ENCODE measurements around the gene LRRC49. TPM values are rescaled to one million over a fixed set of nuclear protein-coding genes. Genes with fewer than 3 reads are reported as not detected.

LRRC49 gene
- total RNA-seq: 10 to 100 TPM; 41.2 to 53.7 (median 49.4) TPM
- 44.7 TPM for polyA plus RNA-seq
- long read RNA-seq, donor 1, partial matches to known transcripts: 29 of 40 reads
- long read RNA-seq, donor 1, other reads (novel, unspliced or antisense): 7 of 40 reads
- long read RNA-seq, donor 2, partial matches to known transcripts: 6 of 14 reads
- long read RNA-seq, donor 2, other reads (novel, unspliced or antisense): 7 of 14 reads
- long read RNA-seq, donor 3, transcript LRRC49-201 (16 exons, 2,784 nt): major isoform, 6 of 69 reads
- long read RNA-seq, donor 3, partial matches to known transcripts: 51 of 69 reads
- long read RNA-seq, donor 3, other reads (novel, unspliced or antisense): 12 of 69 reads
- long read RNA-seq, donor 4, partial matches to known transcripts: 12 of 21 reads
- long read RNA-seq, donor 4, other reads (novel, unspliced or antisense): 6 of 21 reads

DNA sequence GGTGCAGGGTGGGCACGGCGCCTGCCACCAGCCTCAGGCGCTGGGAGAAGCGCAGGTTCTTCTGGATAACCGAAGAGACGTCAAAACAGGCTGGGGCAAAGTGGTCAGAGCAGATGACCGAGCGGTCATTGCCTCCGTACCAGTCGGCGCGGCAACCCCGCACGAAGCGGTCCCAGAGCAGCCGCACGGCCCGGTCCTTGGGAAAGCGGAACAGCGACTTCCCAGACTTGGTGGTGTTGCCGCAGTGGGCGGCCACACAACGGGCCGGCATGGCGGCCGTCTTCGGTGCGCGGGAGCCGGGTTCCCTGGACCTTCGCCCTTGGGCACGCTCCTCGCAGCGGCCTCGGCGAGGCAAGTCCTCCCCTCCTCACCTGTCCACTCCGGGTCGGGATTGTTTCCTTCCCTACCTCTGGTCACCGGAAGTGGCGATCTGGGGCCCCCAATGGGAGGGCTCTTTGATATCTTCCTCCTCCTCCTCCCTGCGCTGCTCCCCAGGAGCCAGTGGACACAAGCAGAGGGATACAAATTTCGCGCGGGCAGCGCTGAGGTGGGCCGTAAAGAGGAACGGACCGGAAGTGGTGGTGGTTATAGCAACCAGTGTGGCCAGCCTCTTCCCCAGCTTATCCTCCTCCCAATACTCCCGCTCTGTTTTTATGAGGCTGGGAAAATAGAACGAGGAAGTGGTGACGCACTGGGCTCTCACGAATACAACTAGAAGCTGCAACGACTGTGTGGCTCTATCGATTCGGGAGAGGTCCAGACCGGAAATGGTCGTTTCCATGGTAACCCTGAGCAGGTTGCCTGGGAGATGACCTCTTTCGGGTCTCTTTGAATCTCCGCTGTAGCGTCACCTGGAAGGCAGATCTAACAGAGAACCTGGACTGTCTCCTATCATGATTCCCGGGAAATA, at the start of gene LRRC49, which contains the start of gene THAP10:
LRRC49 (plus strand) TSS at position 825 of the 910 bp plus-strand sequence; CDS start at position 894, 69 bp downstream.
THAP10 (minus strand) TSS at position 432 of the 910 bp plus-strand sequence; CDS start at position 271, 161 bp downstream.
- Histone ChIP-seq H3K9me3 (ENCODE audit: control insufficient read depth, low read length) (no peaks in the 10 kb centered on the region), H3K4me3 (ENCODE audit: low read length) (peak within 1 kb of the TSS; percentile 85), H3K4me1 (ENCODE audit: control insufficient read depth, insufficient read depth, low read length) (no peaks in the 10 kb centered on the region), H3K27me3 (ENCODE audit: control insufficient read depth, insufficient read depth) (no peaks in the 10 kb centered on the region), H3K27ac (ENCODE audit: low read length) (peak within 1 kb of the TSS; percentile 71)
- ATAC-seq (peak; percentile 99), DNase-seq (peak; percentile 90 to 96 (median 93))
- WGBS: under 1% methylated on average over 61 of the region's 61 CpGs
- intact Hi-C loops (cut with DNase I): loop anchor here in 2 of 4 donors (10.0 kb wide), 1 partner anchor 213 kb away; no protein-coding TSS in a partner anchor

- Histone ChIP-seq H3K4me3 (ENCODE audit: low read length) (no peak overlapping the region), H3K9me3 (ENCODE audit: control insufficient read depth, low read length) (no peaks in the 10 kb centered on the region), H3K27me3 (ENCODE audit: control insufficient read depth, insufficient read depth) (no peaks in the 10 kb centered on the region), H3K27ac (ENCODE audit: low read length) (no peak overlapping the region), H3K4me1 (ENCODE audit: control insufficient read depth, insufficient read depth, low read length) (peaks cover 2% of the 10 kb centered on the region)
- DNase-seq (no peak), ATAC-seq (no peak)
- WGBS: 94% methylated on average over 6 of the region's 6 CpGs
- intact Hi-C loops (cut with DNase I): no loop called here
These were observed 46.8 kb upstream of the LRRC49 start for GRCh38 chr15:70845602-70846360.

DNA sequence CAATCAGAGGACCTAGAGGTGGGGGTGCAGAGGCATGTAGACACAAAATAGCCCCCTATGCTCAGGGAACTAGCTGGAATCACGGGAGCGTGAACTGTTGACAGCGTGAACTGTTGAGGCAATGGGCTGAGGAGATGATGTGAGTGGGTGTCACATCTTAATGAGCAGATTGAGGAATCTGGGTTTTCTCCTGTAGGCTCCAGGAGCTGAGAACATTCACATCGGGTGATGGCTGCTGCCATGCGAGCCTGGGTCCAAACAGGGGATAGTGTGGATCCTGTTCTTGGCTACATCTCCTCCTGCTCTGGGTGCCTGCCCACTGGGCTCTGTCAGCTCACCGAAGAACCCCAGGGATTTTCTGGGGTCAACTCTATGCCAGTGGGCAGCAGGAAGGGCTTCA, 40.7 kb upstream of the LRRC49 start:
- ATAC-seq: no peak
- WGBS: 79% methylated on average over 6 of the region's 6 CpGs

DNA sequence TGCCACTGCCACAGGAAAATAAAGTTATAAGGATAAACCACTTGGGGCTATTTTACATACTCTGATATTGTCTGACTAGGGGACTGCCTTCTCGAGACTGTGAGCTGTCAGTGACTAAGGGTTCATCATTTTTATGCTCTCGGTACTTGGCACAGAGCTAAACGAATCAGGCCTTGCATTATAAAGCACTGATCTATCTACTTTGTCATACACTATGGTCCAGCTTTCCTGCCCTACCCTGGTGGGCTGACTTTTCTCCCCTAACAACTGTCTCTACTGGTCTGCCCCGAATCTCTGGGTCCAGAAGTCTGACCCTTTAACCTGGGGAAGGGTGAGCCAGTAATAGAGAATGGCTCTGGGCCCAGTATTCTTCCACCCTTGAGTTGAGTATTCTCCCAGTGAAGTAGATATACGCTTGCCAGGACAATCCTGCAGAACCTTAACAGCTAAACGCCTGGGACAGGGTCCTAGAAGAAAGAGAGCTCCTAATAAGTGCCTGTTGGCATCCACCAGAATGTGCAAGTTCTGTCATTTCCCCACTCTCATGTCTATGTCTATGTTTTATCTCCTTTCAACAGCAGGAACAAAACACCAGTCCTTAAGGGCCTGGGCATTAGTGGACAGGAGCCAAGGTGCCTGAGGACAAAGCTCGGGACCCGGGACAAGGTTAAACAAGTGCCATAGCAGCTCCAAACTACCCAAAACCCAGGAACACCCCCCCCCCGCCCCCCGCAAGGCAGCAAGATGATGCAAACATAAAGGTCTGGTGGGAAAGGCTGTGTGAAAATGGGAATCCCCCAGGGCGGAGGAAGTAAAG, 39.9 kb upstream of the LRRC49 start:
- H3K27ac ChIP-seq (ENCODE audit: low read length): peak overlapping the region; percentile 82
- peak in 1 of 2 donors; percentile 9 for ATAC-seq
- WGBS: 35% methylated on average over 11 of the region's 11 CpGs
- intact Hi-C loops (cut with DNase I): no loop called here
- no peaks in the 10 kb centered on the region for H3K27me3 ChIP-seq (ENCODE audit: control insufficient read depth, insufficient read depth)
- no peaks in the 10 kb centered on the region for H3K9me3 ChIP-seq (ENCODE audit: control insufficient read depth, low read length)
- H3K4me1 ChIP-seq (ENCODE audit: control insufficient read depth, insufficient read depth, low read length): peaks cover 9% of the 10 kb centered on the region
- peak in 2 of 3 donors; percentile 57 to 73 for DNase-seq
- peak overlapping the region; percentile 83 for H3K4me3 ChIP-seq (ENCODE audit: low read length)

More for the DNA sequence above, 40.7 kb upstream of the LRRC49 start:
- H3K27ac ChIP-seq (ENCODE audit: low read length): peak overlapping the region; percentile 82
- H3K4me3 ChIP-seq (ENCODE audit: low read length): peak overlapping the region; percentile 83
- H3K9me3 ChIP-seq (ENCODE audit: control insufficient read depth, low read length): no peaks in the 10 kb centered on the region
- peaks cover 9% of the 10 kb centered on the region for H3K4me1 ChIP-seq (ENCODE audit: control insufficient read depth, insufficient read depth, low read length)
- intact Hi-C loops (cut with DNase I): no loop called here
- peak in 2 of 3 donors; percentile 60 to 61 for DNase-seq
- H3K27me3 ChIP-seq (ENCODE audit: control insufficient read depth, insufficient read depth): no peaks in the 10 kb centered on the region

DNA sequence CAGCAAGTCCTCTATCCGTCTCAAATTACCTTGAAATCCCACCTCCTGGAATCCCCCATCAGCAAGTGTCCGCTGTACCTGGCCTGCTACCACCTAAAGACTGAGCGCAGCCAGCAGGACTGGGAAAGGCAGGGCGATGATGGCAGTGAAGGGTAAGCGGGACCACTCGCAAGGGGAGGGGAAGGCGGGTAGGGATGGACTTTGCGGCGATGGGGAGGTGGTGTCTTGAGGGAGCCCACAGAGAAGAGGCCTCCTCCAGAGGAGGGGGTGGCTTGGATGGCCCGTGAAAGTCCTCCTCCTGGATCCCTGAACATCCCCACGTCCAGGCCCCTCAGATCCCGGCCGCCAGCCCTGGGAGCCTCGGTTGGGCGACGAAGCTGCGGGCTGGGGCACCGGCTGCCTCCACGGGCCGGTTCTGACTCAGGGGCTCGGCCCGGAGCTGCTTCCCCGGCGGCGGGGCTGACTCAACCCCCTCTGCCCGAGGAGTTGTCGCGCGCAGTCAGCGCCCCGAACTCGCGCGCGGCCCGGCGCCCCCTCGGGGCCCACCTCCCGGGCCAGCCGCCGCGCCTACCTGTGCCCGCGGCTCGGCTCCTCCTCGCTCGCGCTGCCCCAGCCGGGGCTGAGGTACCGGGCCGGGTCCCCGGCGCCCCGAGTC, 39.2 kb upstream of the LRRC49 start:
- Histone ChIP-seq H3K27ac (ENCODE audit: low read length) (peak overlapping the region; percentile 82), H3K27me3 (ENCODE audit: control insufficient read depth, insufficient read depth) (no peaks in the 10 kb centered on the region), H3K4me1 (ENCODE audit: control insufficient read depth, insufficient read depth, low read length) (peaks cover 9% of the 10 kb centered on the region), H3K9me3 (ENCODE audit: control insufficient read depth, low read length) (no peaks in the 10 kb centered on the region), H3K4me3 (ENCODE audit: low read length) (peak overlapping the region; percentile 83)
- DNase-seq: peak; percentile 48 to 73 (median 72)
- ATAC-seq: peak; percentile 17 to 18
- intact Hi-C loops (cut with DNase I): no loop called here
- WGBS: 3% methylated on average over 54 of the region's 54 CpGs

GRCh38 chr15:70853973-70854665, 38.5 kb upstream of the LRRC49 start, which contains the start of gene LARP6:
Gene LARP6 (minus strand): TSS chr15:70854157. CDS start chr15:70854088, 69 bp downstream.
- H3K27me3 ChIP-seq (ENCODE audit: control insufficient read depth, insufficient read depth): no peaks in the 10 kb centered on the region
- H3K9me3 ChIP-seq (ENCODE audit: control insufficient read depth, low read length): no peaks in the 10 kb centered on the region
- peak; percentile 77 to 82 for ATAC-seq
- WGBS: under 1% methylated on average over 78 of the region's 78 CpGs
- peak within 1 kb of the TSS; percentile 83 for H3K4me3 ChIP-seq (ENCODE audit: low read length)
- H3K4me1 ChIP-seq (ENCODE audit: control insufficient read depth, insufficient read depth, low read length): peaks cover 9% of the 10 kb centered on the region
- H3K27ac ChIP-seq (ENCODE audit: low read length): peak within 1 kb of the TSS; percentile 97
- intact Hi-C loops (cut with DNase I): no loop called here
- DNase-seq: peak; percentile 71 to 91 (median 90)

- H3K27me3 ChIP-seq (ENCODE audit: control insufficient read depth, insufficient read depth): no peaks in the 10 kb centered on the region
- DNase-seq (no peak), ATAC-seq (peak in 1 of 2 donors; percentile 0)
- WGBS: 49% methylated on average over 4 of the region's 4 CpGs
- peak overlapping the region; percentile 83 for H3K4me3 ChIP-seq (ENCODE audit: low read length)
- peaks cover 9% of the 10 kb centered on the region for H3K4me1 ChIP-seq (ENCODE audit: control insufficient read depth, insufficient read depth, low read length)
- intact Hi-C loops (cut with DNase I): no loop called here
- H3K9me3 ChIP-seq (ENCODE audit: control insufficient read depth, low read length): no peaks in the 10 kb centered on the region
- H3K27ac ChIP-seq (ENCODE audit: low read length): peak overlapping the region; percentile 97
These were observed 38.0 kb upstream of the LRRC49 start for GRCh38 chr15:70854666-70854976.

DNA sequence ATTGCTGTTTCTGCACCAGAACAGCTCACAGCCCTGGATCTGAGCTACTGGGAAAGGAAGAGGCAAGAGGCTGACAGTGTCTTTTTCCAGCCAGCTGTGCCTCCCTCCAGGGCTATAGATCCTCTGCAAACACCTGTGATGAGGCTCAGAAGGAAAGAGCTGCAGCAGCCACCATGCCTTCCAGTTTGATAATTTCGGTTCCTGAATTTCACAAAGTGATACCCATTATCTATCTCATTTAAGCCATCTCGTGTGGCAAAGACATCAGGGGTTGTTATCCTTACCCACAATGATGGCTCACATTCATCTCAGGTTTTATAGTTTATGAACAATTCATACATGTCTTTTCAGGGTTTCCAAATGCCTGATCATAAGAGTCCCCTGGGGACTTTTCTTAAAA, 36.9 kb upstream of the LRRC49 start:
- WGBS: 85% methylated on average over 2 of the region's 2 CpGs
- DNase-seq (no peak), ATAC-seq (no peak)
- intact Hi-C loops (cut with DNase I): no loop called here
- Histone ChIP-seq H3K4me1 (ENCODE audit: control insufficient read depth, insufficient read depth, low read length) (peaks cover 9% of the 10 kb centered on the region), H3K27me3 (ENCODE audit: control insufficient read depth, insufficient read depth) (no peaks in the 10 kb centered on the region), H3K9me3 (ENCODE audit: control insufficient read depth, low read length) (no peaks in the 10 kb centered on the region), H3K27ac (ENCODE audit: low read length) (no peak overlapping the region), H3K4me3 (ENCODE audit: low read length) (no peak overlapping the region)

DNA sequence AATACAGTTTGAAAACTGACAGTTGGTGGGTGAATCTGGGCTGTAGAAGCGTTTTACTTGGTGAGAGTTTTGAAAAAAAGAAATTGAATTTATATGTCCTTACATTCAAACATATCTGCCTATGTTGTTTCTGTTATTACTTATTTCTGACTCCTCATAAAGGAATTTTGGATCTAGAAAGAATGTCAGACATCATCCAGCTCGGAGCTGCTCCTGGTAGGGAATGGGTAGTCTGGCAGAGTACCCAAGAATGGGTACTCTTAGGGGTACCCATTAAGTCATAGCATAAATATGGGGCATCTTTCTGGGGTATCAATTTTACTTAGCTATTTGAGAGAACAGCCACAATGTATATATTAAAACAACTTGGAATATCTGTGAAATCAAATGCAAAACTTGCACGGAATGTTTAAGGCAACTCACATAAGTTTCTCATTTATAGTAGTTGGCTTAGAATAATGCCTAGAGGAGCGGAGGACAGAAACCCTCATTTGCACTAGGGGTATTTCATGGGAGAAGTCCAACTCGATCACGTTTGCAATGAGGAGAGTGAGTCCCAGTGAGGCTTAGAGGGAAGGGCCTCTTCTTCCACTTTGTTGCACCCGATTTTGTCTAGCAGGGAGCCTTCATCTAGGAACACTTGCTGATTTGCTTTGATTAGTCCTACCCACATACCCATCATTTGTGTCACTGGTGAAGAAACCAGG, 36.3 kb upstream of the LRRC49 start:
- H3K4me1 ChIP-seq (ENCODE audit: control insufficient read depth, insufficient read depth, low read length): peaks cover 9% of the 10 kb centered on the region

More for the DNA sequence above, 36.3 kb upstream of the LRRC49 start:
- Histone ChIP-seq H3K9me3 (ENCODE audit: control insufficient read depth, low read length) (no peaks in the 10 kb centered on the region), H3K27ac (ENCODE audit: low read length) (peak overlapping the region; percentile 93), H3K4me3 (ENCODE audit: low read length) (no peak overlapping the region), H3K27me3 (ENCODE audit: control insufficient read depth, insufficient read depth) (no peaks in the 10 kb centered on the region)
- DNase-seq (no peak), ATAC-seq (no peak)
- WGBS: 57% methylated on average over 7 of the region's 7 CpGs
- intact Hi-C loops (cut with DNase I): no loop called here
